ENCODE data around the gene ERMN.
"Not testable (repeated sequence)": the region's sequence is repeated elsewhere in the genome, so short reads cannot be mapped to it uniquely, and the experiment has no call there.

The ERMN gene, protein sequence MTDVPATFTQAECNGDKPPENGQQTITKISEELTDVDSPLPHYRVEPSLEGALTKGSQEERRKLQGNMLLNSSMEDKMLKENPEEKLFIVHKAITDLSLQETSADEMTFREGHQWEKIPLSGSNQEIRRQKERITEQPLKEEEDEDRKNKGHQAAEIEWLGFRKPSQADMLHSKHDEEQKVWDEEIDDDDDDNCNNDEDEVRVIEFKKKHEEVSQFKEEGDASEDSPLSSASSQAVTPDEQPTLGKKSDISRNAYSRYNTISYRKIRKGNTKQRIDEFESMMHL

DNA sequence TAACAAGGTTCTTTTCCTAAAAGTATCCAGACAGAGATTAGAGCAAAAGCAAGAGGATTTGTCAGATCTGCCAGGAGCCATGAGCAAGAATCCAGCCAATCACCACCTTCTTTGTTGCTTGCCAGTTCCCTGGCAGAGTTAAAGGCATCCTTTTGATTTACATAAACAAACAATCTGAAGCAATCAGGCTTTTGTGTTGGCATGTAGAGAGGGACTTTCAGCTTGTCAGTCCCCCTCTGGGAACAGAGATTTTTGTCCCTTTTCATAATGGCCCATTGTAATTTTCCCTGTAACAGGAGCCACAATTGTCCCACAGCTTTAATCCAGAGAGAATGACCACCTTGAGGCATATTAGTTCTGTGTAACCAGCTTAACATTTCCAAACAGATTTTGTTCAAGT lies at the start of gene ERMN:
ERMN (minus strand) TSS at position 39 of the 400 bp plus-strand sequence. CDS start 182 bp downstream, outside the sequence.
- H3K27me3 ChIP-seq: no peaks in the 10 kb centered on the region
- H3K9ac ChIP-seq: no peak within 1 kb of the TSS
- H3K4me2 ChIP-seq: no peak within 1 kb of the TSS
- no peak within 1 kb of the TSS for H3K27ac ChIP-seq
- H3K9me3 ChIP-seq: no peaks in the 10 kb centered on the region
- no peak for TF ChIP-seq Cebpa-rat (IDR thresholded peaks at IDR 0.05)
- H3K4me1 ChIP-seq: peaks cover 17% of the 10 kb centered on the region
- H3K4me3 ChIP-seq: no peak within 1 kb of the TSS
- no peaks in the 10 kb centered on the region for H3K36me3 ChIP-seq
- H4K20me1 ChIP-seq: no peaks in the 10 kb centered on the region

DNA sequence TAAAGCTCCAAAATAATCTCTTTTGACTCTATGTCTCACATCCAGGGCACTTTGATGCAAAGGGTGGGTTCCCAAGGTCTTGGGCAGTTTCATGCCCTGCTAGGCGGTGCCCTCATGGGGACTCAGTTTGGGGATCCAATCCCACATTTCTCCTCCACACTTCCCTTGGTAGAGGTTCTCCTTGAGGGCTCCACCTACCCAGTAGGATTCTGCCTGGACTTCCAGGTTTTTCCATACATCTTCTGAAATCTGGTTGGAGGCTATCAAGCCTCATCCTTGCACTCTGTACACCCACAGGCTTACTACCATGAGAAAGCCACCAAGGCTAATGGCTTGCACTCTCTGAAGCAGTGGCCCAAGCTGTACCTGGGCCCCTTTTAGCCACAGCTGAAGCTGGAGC lies 49.8 kb upstream of the ERMN start:
- no peak for TF ChIP-seq Cebpa-rat (IDR thresholded peaks at IDR 0.05)
- Histone ChIP-seq H3K4me2 (no peak overlapping the region), H3K9ac (no peak overlapping the region), H3K27ac (no peak overlapping the region), H4K20me1 (no peaks in the 10 kb centered on the region), H3K27me3 (no peaks in the 10 kb centered on the region), H3K36me3 (no peaks in the 10 kb centered on the region), H3K4me3 (no peak overlapping the region), H3K9me3 (peaks cover 26% of the 10 kb centered on the region), H3K4me1 (no peaks in the 10 kb centered on the region)

DNA sequence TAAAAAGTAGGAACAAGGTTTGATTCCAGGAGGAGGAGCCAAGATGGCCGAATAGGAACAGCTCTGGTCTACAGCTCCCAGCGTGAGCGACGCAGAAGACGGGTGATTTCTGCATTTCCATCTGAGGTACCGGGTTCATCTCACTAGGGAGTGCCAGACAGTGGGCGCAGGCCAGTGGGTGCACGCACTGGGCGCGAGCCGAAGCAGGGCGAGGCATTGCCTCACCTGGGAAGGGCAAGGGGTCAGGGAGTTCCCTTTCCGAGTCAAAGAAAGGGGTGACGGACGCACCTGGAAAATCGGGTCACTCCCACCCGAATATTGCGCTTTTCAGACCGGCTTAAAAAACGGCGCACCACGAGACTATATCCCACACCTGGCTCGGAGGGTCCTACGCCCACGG lies 42.9 kb upstream of the ERMN start:
- not testable (repeated sequence) for H4K20me1 ChIP-seq, H3K9me3 ChIP-seq, H3K27ac ChIP-seq, H3K4me3 ChIP-seq, H3K27me3 ChIP-seq, H3K4me2 ChIP-seq, H3K9ac ChIP-seq, H3K36me3 ChIP-seq
- H3K4me1 ChIP-seq: peaks cover 15% of the 10 kb centered on the region

DNA sequence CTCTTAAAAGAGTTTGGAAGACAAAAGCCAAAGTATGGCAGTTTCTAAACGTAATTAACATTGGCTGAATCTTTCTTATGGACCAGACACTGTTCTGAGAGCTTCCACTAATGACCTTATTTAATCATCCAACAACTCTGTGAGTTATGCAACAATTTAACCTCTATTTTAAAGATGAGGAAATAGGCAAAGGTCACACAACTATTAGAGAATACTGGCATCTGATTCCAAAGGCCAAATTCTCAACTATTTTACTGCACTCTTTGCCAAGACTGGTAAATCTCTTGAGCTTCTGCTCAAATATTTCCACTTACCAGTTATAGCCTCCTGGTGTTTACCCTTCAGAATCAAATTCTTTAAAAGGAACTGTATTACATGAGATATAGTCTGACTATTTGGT lies 42.1 kb upstream of the ERMN start:
- no peak overlapping the region for H3K4me3 ChIP-seq
- no peak overlapping the region for H3K9ac ChIP-seq
- H3K4me1 ChIP-seq: peaks cover 20% of the 10 kb centered on the region
- no peak overlapping the region for H3K27ac ChIP-seq
- no peaks in the 10 kb centered on the region for H4K20me1 ChIP-seq
- peaks cover 1% of the 10 kb centered on the region for H3K9me3 ChIP-seq
- TF ChIP-seq Cebpa-rat (IDR thresholded peaks at IDR 0.05): no peak
- H3K36me3 ChIP-seq: no peaks in the 10 kb centered on the region
- H3K4me2 ChIP-seq: no peak overlapping the region
- peaks cover 4% of the 10 kb centered on the region; the same call in 1 of the 2 replicates for H3K27me3 ChIP-seq

DNA sequence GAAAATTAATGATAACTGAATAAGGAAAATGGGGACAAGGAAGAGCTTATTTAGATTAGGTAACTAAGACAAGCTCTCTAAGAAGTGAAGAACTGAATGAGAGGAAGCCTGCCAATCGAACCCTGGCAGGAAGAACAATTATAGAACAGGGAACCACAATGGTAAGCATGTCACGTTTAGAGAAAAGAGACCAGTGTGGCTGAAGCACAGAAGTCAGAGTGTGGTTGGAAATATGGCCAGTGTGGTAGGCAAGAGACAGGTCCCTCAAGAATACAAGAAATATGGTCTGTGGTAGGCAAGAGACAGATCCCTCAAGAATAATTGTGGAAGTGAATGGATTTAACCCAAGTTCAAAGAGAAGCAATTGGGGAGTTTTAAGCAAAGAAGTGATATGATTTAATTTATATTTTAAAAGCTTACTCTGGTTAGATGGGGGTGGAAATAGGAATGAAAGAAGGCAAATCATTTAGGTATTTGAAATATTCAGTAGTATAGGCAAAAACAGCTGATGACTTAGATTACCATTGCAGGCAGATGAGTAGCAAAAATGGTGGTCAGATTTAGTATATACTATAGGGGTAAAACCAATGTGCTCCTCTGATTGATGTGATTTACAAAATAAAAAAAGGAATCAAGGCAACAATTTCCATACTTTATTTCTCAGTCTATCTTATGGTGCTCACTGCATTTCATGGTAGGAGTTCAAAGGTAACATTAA lies 38.8 kb upstream of the ERMN start:
- Histone ChIP-seq H3K4me3 (no peak overlapping the region), H3K4me2 (peak overlapping the region; percentile 45), H3K9ac (no peak overlapping the region), H3K4me1 (peaks cover 20% of the 10 kb centered on the region), H3K9me3 (peaks cover 29% of the 10 kb centered on the region), H3K27me3 (peaks cover 4% of the 10 kb centered on the region; the same call in 1 of the 2 replicates), H4K20me1 (no peaks in the 10 kb centered on the region), H3K36me3 (no peaks in the 10 kb centered on the region), H3K27ac (no peak overlapping the region)
- no peak for TF ChIP-seq Cebpa-rat (IDR thresholded peaks at IDR 0.05)

DNA sequence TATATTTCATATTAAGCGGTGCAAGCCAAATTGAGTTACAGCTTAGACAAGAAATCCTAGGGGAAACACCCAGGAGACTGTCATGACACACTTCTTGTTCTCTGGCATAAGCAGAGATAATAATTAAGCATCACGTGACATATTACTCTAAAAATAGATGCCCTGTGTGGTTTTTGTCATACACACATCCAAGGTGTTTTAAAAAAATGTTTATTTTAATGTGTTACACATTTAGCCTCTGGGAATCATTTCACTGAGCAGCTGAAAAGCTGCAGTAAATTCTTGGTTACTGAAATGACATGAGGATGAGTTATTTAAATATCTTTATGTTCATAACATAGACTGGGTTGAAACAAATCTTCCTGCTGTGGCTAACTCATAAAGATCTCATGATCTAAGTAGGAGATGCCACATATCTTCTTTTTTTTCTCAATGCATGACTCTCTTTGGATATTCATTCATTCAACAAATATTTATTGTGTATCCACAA lies 38.0 kb upstream of the ERMN start:
- Histone ChIP-seq H3K9ac (no peak overlapping the region), H3K4me2 (peak overlapping the region; percentile 45), H3K4me3 (no peak overlapping the region), H3K36me3 (no peaks in the 10 kb centered on the region), H3K27ac (no peak overlapping the region), H3K4me1 (peaks cover 20% of the 10 kb centered on the region), H3K9me3 (peaks cover 29% of the 10 kb centered on the region), H3K27me3 (peaks cover 4% of the 10 kb centered on the region; the same call in 1 of the 2 replicates), H4K20me1 (no peaks in the 10 kb centered on the region)
- TF ChIP-seq Cebpa-rat (IDR thresholded peaks at IDR 0.05): no peak

DNA sequence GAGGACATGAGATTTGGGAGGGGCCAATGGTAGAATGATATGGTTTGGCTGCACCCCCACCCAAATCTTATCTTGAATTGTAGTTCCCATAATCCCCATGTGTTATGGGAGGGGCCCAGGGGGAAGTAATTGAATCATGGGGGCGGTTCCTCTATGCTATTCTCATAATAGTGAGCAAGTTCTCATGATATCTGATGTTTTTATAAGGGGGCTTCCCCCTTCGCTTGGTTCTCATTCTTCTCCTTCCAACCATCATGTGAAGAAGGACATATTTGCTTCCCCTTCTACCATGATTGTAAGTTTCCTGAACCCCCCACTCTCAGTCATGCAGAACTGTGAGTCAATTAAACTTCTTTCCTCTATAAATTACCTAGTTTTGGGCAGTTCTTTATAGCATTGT lies 37.0 kb upstream of the ERMN start:
- Histone ChIP-seq H3K9me3 (peaks cover 29% of the 10 kb centered on the region), H3K4me3 (no peak overlapping the region), H3K27ac (no peak overlapping the region), H3K4me2 (no peak overlapping the region), H3K9ac (no peak overlapping the region), H3K27me3 (peaks cover 2% of the 10 kb centered on the region; the same call in 1 of the 2 replicates), H3K36me3 (no peaks in the 10 kb centered on the region), H3K4me1 (peaks cover 20% of the 10 kb centered on the region), H4K20me1 (no peaks in the 10 kb centered on the region)
- no peak for TF ChIP-seq Cebpa-rat (IDR thresholded peaks at IDR 0.05)

DNA sequence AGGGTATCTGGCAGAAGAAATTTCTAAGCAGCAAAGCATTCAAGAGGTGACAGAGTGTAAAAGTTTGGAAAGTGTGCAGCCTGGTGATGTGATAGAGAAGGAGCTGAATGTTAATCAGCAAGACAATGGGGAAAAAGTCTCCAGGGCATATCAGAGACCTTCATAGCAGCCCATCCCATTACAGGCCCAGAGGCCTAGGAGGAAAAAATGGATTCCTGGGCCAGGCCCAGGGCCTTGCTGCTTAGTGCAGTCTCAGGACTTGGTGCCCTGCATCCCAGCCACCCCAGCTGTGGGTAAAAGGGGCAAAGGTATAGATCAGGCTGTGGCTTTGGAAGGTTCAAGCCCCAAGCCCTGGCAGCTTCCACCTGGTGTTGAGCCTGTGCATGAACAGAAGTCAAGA lies 35.9 kb upstream of the ERMN start:
- Histone ChIP-seq H3K4me1 (peaks cover 20% of the 10 kb centered on the region), H3K9ac (no peak overlapping the region), H4K20me1 (no peaks in the 10 kb centered on the region), H3K27ac (no peak overlapping the region), H3K27me3 (no peaks in the 10 kb centered on the region), H3K4me3 (no peak overlapping the region; the same call in 1 of the 2 replicates), H3K4me2 (no peak overlapping the region), H3K9me3 (peaks cover 29% of the 10 kb centered on the region), H3K36me3 (no peaks in the 10 kb centered on the region)
- no peak for TF ChIP-seq Cebpa-rat (IDR thresholded peaks at IDR 0.05)

DNA sequence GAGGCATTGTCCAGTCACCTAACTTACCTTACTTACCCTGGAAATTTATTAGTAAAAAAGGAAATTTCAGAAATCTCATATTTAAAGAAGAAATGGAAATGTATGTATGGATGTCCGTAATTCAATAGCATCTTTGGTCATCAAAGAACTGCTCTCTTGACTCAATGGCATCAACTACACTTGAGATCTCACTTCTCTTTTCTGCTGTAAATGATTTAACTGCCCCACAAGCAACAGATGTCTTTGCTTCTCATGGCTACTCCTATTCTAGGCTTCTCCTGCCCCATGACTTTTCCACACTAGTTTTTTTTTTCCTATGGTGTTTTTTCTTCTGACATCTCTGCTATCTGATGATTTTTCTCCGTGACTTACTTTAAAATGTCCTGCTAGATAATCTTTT lies 34.0 kb upstream of the ERMN start:
- no peaks in the 10 kb centered on the region for H4K20me1 ChIP-seq
- no peak overlapping the region for H3K4me2 ChIP-seq
- no peaks in the 10 kb centered on the region for H3K36me3 ChIP-seq
- H3K4me3 ChIP-seq: no peak overlapping the region
- no peaks in the 10 kb centered on the region for H3K27me3 ChIP-seq
- peaks cover 17% of the 10 kb centered on the region for H3K4me1 ChIP-seq
- TF ChIP-seq Cebpa-rat (IDR thresholded peaks at IDR 0.05): no peak
- no peak overlapping the region for H3K9ac ChIP-seq
- no peak overlapping the region for H3K27ac ChIP-seq
- peaks cover 29% of the 10 kb centered on the region for H3K9me3 ChIP-seq

DNA sequence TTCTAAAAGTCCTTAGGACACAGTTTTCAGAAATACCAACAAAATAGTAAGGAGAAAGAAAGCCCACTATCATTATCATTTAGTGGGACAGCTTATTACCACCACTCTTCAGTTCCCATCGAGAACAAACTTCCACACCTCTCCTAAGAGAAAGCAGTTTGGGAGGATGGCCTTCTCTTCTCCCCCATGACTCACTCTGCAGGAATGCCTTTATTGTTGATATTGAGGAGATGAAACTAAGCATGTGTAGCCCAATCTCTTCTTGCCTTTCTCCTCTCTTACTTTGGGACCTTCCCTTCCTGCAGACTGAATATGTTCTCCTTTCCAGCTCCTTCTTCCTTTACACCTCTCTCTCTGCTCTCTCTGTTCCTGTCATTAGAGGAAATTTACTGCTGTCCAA lies 30.0 kb upstream of the ERMN start:
- H3K36me3 ChIP-seq: no peaks in the 10 kb centered on the region
- no peak overlapping the region for H3K4me3 ChIP-seq
- peaks cover 7% of the 10 kb centered on the region for H3K9me3 ChIP-seq
- no peaks in the 10 kb centered on the region for H3K27me3 ChIP-seq
- no peak for TF ChIP-seq Cebpa-rat (IDR thresholded peaks at IDR 0.05)
- no peak overlapping the region for H3K9ac ChIP-seq
- no peaks in the 10 kb centered on the region for H3K4me1 ChIP-seq
- H3K27ac ChIP-seq: no peak overlapping the region
- H3K4me2 ChIP-seq: no peak overlapping the region
- no peaks in the 10 kb centered on the region for H4K20me1 ChIP-seq

Data from BLaER1 (cell line).